WTC11 (cell line): ENCODE data around the gene SOX4. TPM values are rescaled to one million over a fixed set of nuclear protein-coding genes. Genes with fewer than 3 reads are reported as not detected.

Source experiments
- ATAC-seq: fragments of 200-7000 bp; cut with Tn5 transposase; 2 replicates; pipeline ENCODE4 v1.10.0; 2021; ENCODE audit warnings: mild to moderate bottlenecking, moderate library complexity
- CTCF ChIA-PET: fragments of 300-600 bp; sonication (Branson Sonifier 250); formaldehyde crosslinking; loops from one replicate; lab custom pipeline; 2021; ENCODE audit warnings: antibody characterized with exemption; lab: Charles Lee
- POLR2A ChIA-PET: fragments of 350-600 bp; sonication (Branson Sonifier 250); formaldehyde crosslinking; loops from one replicate; lab custom pipeline; 2021; ENCODE audit warnings: antibody characterized with exemption; lab: Charles Lee
- DNase-seq: peaks from one replicate; pipeline ENCODE4 v3.0.0; 2021; ENCODE audit warnings: low spot score
- H3K27ac Mint-ChIP-seq: 2 replicates; pipeline ENCODE4 v1.8.0; 2021; ENCODE audit warnings: mixed read lengths
- H3K27me3 Mint-ChIP-seq: 2 replicates; pipeline ENCODE4 v1.8.0; 2021; ENCODE audit warnings: low read depth, mild to moderate bottlenecking, moderate library complexity, mixed read lengths
- H3K36me3 Mint-ChIP-seq: 2 replicates; pipeline ENCODE4 v1.8.0; 2021; ENCODE audit warnings: mixed read lengths
- H3K4me1 Mint-ChIP-seq: 2 replicates; pipeline ENCODE4 v1.8.0; 2022; ENCODE audit warnings: mixed read lengths
- H3K4me3 Mint-ChIP-seq: 2 replicates; pipeline ENCODE4 v1.8.0; 2021; ENCODE audit warnings: mild to moderate bottlenecking, moderate library complexity, mixed read lengths
- H3K9me3 Mint-ChIP-seq: 2 replicates; pipeline ENCODE4 v1.8.0; 2021; ENCODE audit warnings: mixed read lengths
- ATF6 ChIP-seq: sonication (generic); formaldehyde crosslinking; IDR thresholded peaks from 2 replicates; pipeline ENCODE4 v1.8.1; 2023; ENCODE audit warnings: mild to moderate bottlenecking, missing genetic modification reagents
- CREB1 ChIP-seq: sonication (generic); formaldehyde crosslinking; IDR thresholded peaks from 2 replicates; pipeline ENCODE4 v1.8.0; 2023; ENCODE audit warnings: mild to moderate bottlenecking, missing genetic modification reagents
- FOXK1 ChIP-seq: sonication (generic); formaldehyde crosslinking; IDR thresholded peaks from 2 replicates; pipeline ENCODE4 v1.8.0; 2022; ENCODE audit warnings: mild to moderate bottlenecking, moderate library complexity, missing genetic modification reagents
- FOXP1 ChIP-seq: sonication (generic); formaldehyde crosslinking; IDR thresholded peaks from 2 replicates; pipeline ENCODE4 v1.8.0; 2022; ENCODE audit warnings: missing genetic modification reagents, mild to moderate bottlenecking, moderate library complexity, borderline replicate concordance
- JUN ChIP-seq: sonication (generic); formaldehyde crosslinking; IDR thresholded peaks from 2 replicates; pipeline ENCODE4 v1.8.0; 2023; ENCODE audit warnings: mild to moderate bottlenecking, missing genetic modification reagents
- NFATC4 ChIP-seq: fragments of 250-450 bp; sonication (Bioruptor Pico); IDR thresholded peaks from 2 replicates; pipeline ENCODE4 v1.9.0; 2021; ENCODE audit warnings: mild to moderate bottlenecking
- PREB ChIP-seq: sonication (generic); formaldehyde crosslinking; IDR thresholded peaks from 2 replicates; pipeline ENCODE4 v1.8.1; 2022; ENCODE audit warnings: mild to moderate bottlenecking, missing genetic modification reagents, moderate library complexity, borderline replicate concordance
- PRRX2 ChIP-seq: fragments of 250-450 bp; sonication (Bioruptor Pico); IDR thresholded peaks from 2 replicates; pipeline ENCODE4 v1.8.0; 2021; ENCODE audit warnings: mild to moderate bottlenecking
- RELA ChIP-seq: sonication (generic); formaldehyde crosslinking; IDR thresholded peaks from 2 replicates; pipeline ENCODE4 v1.8.1; 2022; ENCODE audit warnings: missing genetic modification reagents, mild to moderate bottlenecking, borderline replicate concordance
- SMAD4 ChIP-seq: sonication (generic); formaldehyde crosslinking; IDR thresholded peaks from 2 replicates; pipeline ENCODE4 v1.8.0; 2022; ENCODE audit warnings: mild to moderate bottlenecking, missing genetic modification reagents
- TCF7 ChIP-seq: sonication (generic); formaldehyde crosslinking; IDR thresholded peaks from 2 replicates; pipeline ENCODE4 v1.8.0; 2022; ENCODE audit warnings: mild to moderate bottlenecking, low read depth, missing genetic modification reagents, moderate library complexity
- ZBTB43 ChIP-seq: sonication (generic); formaldehyde crosslinking; IDR thresholded peaks from 2 replicates; pipeline ENCODE4 v1.8.1; 2023; ENCODE audit warnings: mild to moderate bottlenecking, missing genetic modification reagents
- ZMAT4 ChIP-seq: fragments of 250-450 bp; sonication (Bioruptor Pico); IDR thresholded peaks from 2 replicates; pipeline ENCODE4 v1.9.0; 2021; ENCODE audit warnings: mild to moderate bottlenecking
- ZNF138 ChIP-seq: sonication (generic); formaldehyde crosslinking; conservative IDR thresholded peaks from 2 replicates; pipeline ENCODE4 v1.8.1; 2022; ENCODE audit warnings: mild to moderate bottlenecking, moderate library complexity, missing genetic modification reagents
- ZNF232 ChIP-seq: sonication (generic); formaldehyde crosslinking; IDR thresholded peaks from 2 replicates; pipeline ENCODE4 v1.8.0; 2022; ENCODE audit warnings: mild to moderate bottlenecking, missing genetic modification reagents
- ZNF281 ChIP-seq: sonication (generic); formaldehyde crosslinking; IDR thresholded peaks from 2 replicates; pipeline ENCODE4 v1.8.0; 2023; ENCODE audit warnings: mild to moderate bottlenecking, missing genetic modification reagents
- ZNF416 ChIP-seq: fragments of 250-450 bp; sonication (Bioruptor Pico); IDR thresholded peaks from 2 replicates; pipeline ENCODE4 v1.9.0; 2021; ENCODE audit warnings: mild to moderate bottlenecking, inconsistent platforms
- ZNF423 ChIP-seq: fragments of 250-450 bp; sonication (Bioruptor Pico); IDR thresholded peaks from 2 replicates; pipeline ENCODE4 v2.1.2; 2022; ENCODE audit warnings: mild to moderate bottlenecking, moderate library complexity
- total RNA-seq: library from RNA; stranded (reverse); gene quantifications from 3 replicates; pipeline ENCODE4 v1.2.3, GENCODE V29; 2021
- TF ChIP-seq, protein P1 (sequence below): sonication (generic); formaldehyde crosslinking; IDR thresholded peaks from 2 replicates; pipeline ENCODE4 v1.8.0; 2022; ENCODE audit warnings: mild to moderate bottlenecking, missing genetic modification reagents
- TF ChIP-seq, protein P2 (sequence below): sonication (generic); formaldehyde crosslinking; IDR thresholded peaks from 2 replicates; pipeline ENCODE4 v1.8.0; 2022; ENCODE audit warnings: missing genetic modification reagents
- TF ChIP-seq, protein P3 (sequence below): sonication (generic); formaldehyde crosslinking; IDR thresholded peaks from 2 replicates; pipeline ENCODE4 v1.8.0; 2022; ENCODE audit warnings: mild to moderate bottlenecking, missing genetic modification reagents

SOX4 gene
- total RNA-seq, 1 experiment from 2014 or later = 182 TPM

GRCh38 chr6:21587179-21587960 lies 6.2 kb upstream of the SOX4 start (continued):
- TF ChIP-seq PRRX2 (CRISPR knock-in tag) (no peak), JUN (CRISPR knock-in tag) (peak; percentile 78), ZNF281 (CRISPR knock-in tag) (0 out of 2 replicates have a peak, but pooled peaks have one; percentile 13), ZNF423 (CRISPR knock-in tag) (peak; percentile 62), ZNF416 (CRISPR knock-in tag) (no peak), ZBTB43 (CRISPR knock-in tag) (no peak)
- TF ChIP-seq, protein P1, sequence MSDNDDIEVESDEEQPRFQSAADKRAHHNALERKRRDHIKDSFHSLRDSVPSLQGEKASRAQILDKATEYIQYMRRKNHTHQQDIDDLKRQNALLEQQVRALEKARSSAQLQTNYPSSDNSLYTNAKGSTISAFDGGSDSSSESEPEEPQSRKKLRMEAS = peak; percentile 41; the same call in 1 of the 2 replicates

DNA sequence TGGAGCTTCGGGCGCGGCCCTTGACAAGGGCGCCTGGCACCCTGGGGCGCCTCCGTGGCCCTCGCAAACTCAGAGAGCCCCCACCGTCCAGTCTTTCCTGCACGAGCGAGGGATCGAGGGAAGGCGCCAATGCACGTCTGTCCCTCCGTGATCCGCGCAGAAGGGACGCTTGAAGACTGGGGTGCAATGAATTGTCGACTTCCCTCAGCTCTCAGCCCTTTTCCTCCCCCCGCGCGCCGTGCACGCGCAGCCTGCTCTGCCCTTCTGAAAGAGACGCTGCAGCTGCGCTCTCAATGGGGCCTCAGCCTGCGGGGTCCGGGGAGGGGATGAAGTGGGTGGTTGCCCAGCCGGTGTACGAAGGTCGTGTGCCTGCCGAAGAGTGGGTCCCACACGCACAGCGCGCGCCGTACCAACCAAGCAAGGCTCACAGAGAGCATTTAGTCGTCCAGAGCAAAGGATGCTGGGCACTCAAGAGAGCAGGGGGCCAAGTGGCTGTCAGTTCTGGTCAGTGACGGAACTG lies 5.5 kb upstream of the SOX4 start:
- ChIA-PET POLR2A (interaction anchor here (0.6 to 1.9 kb wide), 16 partner anchors 9 to 1387 kb away, joined by 3 to 15 read pairs (median 3); no protein-coding TSS in a partner anchor), CTCF (interaction anchor here (0.6 to 3.5 kb wide), 42 partner anchors 9 to 1194 kb away, joined by 3 to 22 read pairs (median 4); no protein-coding TSS in a partner anchor)
- Mint-ChIP-seq H3K4me1 (peaks cover 18% of the 10 kb centered on the region), H3K36me3 (0 out of 2 replicates have a peak, but pooled peaks cover 5% of the 10 kb centered on the region), H3K4me3 (peak overlapping the region; percentile 95), H3K27ac (no peak overlapping the region), H3K9me3 (peaks cover 7% of the 10 kb centered on the region), H3K27me3 (peaks cover 12% of the 10 kb centered on the region)
- ATAC-seq (peak; percentile 9), DNase-seq (peak; percentile 62)
- TF ChIP-seq ZNF138 (CRISPR knock-in tag) (no peak; the same call in 1 of the 2 replicates), SMAD4 (CRISPR knock-in tag) (no peak), FOXP1 (peak; percentile 10; the same call in 1 of the 2 replicates), NFATC4 (CRISPR knock-in tag) (no peak), TCF7 (CRISPR knock-in tag) (no peak), RELA (CRISPR knock-in tag) (no peak), ATF6 (CRISPR knock-in tag) (no peak), FOXK1 (CRISPR knock-in tag) (no peak), ZNF232 (CRISPR knock-in tag) (0 out of 2 replicates have a peak, but pooled peaks have one; percentile 34), ZMAT4 (no peak), CREB1 (no peak), PREB (CRISPR knock-in tag) (no peak)
- TF ChIP-seq, protein P2, sequence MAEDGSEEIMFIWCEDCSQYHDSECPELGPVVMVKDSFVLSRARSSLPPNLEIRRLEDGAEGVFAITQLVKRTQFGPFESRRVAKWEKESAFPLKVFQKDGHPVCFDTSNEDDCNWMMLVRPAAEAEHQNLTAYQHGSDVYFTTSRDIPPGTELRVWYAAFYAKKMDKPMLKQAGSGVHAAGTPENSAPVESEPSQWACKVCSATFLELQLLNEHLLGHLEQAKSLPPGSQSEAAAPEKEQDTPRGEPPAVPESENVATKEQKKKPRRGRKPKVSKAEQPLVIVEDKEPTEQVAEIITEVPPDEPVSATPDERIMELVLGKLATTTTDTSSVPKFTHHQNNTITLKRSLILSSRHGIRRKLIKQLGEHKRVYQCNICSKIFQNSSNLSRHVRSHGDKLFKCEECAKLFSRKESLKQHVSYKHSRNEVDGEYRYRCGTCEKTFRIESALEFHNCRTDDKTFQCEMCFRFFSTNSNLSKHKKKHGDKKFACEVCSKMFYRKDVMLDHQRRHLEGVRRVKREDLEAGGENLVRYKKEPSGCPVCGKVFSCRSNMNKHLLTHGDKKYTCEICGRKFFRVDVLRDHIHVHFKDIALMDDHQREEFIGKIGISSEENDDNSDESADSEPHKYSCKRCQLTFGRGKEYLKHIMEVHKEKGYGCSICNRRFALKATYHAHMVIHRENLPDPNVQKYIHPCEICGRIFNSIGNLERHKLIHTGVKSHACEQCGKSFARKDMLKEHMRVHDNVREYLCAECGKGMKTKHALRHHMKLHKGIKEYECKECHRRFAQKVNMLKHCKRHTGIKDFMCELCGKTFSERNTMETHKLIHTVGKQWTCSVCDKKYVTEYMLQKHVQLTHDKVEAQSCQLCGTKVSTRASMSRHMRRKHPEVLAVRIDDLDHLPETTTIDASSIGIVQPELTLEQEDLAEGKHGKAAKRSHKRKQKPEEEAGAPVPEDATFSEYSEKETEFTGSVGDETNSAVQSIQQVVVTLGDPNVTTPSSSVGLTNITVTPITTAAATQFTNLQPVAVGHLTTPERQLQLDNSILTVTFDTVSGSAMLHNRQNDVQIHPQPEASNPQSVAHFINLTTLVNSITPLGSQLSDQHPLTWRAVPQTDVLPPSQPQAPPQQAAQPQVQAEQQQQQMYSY = no peak
- TF ChIP-seq, protein P3, sequence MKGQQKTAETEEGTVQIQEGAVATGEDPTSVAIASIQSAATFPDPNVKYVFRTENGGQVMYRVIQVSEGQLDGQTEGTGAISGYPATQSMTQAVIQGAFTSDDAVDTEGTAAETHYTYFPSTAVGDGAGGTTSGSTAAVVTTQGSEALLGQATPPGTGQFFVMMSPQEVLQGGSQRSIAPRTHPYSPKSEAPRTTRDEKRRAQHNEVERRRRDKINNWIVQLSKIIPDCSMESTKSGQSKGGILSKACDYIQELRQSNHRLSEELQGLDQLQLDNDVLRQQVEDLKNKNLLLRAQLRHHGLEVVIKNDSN (CRISPR knock-in tag) = no peak
